SU-DHL-6 (cell line): ENCODE results near the gene PC.

Source experiments
- H2AFZ ChIP-seq: fragments of 200-600 bp; sonication (generic); 2 replicates; pipeline ENCODE4 v1.6.1; 2014; ENCODE audit warnings: low read depth, mild to moderate bottlenecking, moderate library complexity, mixed read lengths, antibody characterized with exemption, low read length; ENCODE audit not compliant: severe bottlenecking
- H3F3A ChIP-seq: fragments of 200-600 bp; shearing (Covaris generic); 2 replicates; pipeline ENCODE4 v1.6.0; 2016; ENCODE audit warnings: antibody characterized with exemption, mild to moderate bottlenecking; ENCODE audit not compliant: insufficient read depth
- H3K27ac ChIP-seq: fragments of 200-600 bp; sonication (generic); 2 replicates; pipeline ENCODE4 v1.5.1; 2016; ENCODE audit warnings: low read depth, mild to moderate bottlenecking, low read length, moderate library complexity, mixed read lengths
- H3K27me3 ChIP-seq: fragments of 200-600 bp; sonication (generic), shearing (Covaris generic); 2 replicates; pipeline ENCODE4 v1.6.0; 2014; ENCODE audit warnings: mild to moderate bottlenecking, low read length
- H3K36me3 ChIP-seq: fragments of 200-600 bp; sonication (generic); 2 replicates; pipeline ENCODE4 v1.6.1; 2014; ENCODE audit warnings: mild to moderate bottlenecking, low read length, mixed read lengths
- H3K4me2 ChIP-seq: fragments of 300-600, 200-600 bp; shearing (Covaris generic), sonication (generic); 2 replicates; pipeline ENCODE4 v1.6.0; 2014; ENCODE audit warnings: low read length, low read depth, mild to moderate bottlenecking; ENCODE audit not compliant: poor library complexity, severe bottlenecking
- H3K4me3 ChIP-seq: fragments of 200-600 bp; sonication (generic); 2 replicates; pipeline ENCODE4 v1.5.1; 2014; ENCODE audit warnings: antibody characterized with exemption, low read length, mild to moderate bottlenecking, mixed read lengths; ENCODE audit not compliant: insufficient read depth, poor library complexity, severe bottlenecking
- H3K79me2 ChIP-seq: fragments of 200-600 bp; sonication (generic); 2 replicates; pipeline ENCODE4 v1.6.1; 2014; ENCODE audit warnings: mild to moderate bottlenecking, low read length, moderate library complexity; ENCODE audit not compliant: insufficient read depth
- H3K9ac ChIP-seq: fragments of 200-600 bp; sonication (generic); 2 replicates; pipeline ENCODE4 v1.7.0; 2014; ENCODE audit warnings: mild to moderate bottlenecking, low read length
- H3K9me2 ChIP-seq: fragments of 200-600 bp; sonication (generic); replicated peaks from 2 replicates; pipeline ENCODE4 v1.6.1; 2014; ENCODE audit warnings: low read length; ENCODE audit not compliant: insufficient read depth
- H3K9me3 ChIP-seq: fragments of 200-600 bp; sonication (generic); 2 replicates; pipeline ENCODE4 v1.6.1; 2014; ENCODE audit warnings: low read length, mixed read lengths; ENCODE audit not compliant: insufficient read depth
- H4K20me1 ChIP-seq: fragments of 200-600 bp; sonication (generic); 2 replicates; pipeline ENCODE4 v1.6.1; 2014; ENCODE audit warnings: low read depth, mild to moderate bottlenecking, antibody characterized with exemption, low read length, moderate library complexity, mixed read lengths
- CTCF ChIP-seq: fragments of 200-600 bp; sonication (generic); IDR thresholded peaks from one replicate; pipeline ENCODE4 v1.5.1; 2017; ENCODE audit warnings: antibody characterized with exemption, mild to moderate bottlenecking, low read length, moderate library complexity; ENCODE audit not compliant: insufficient read depth, poor library complexity, severe bottlenecking
- EZH2phosphoT487 ChIP-seq: fragments of 200-600 bp; sonication (generic), shearing (Covaris generic); conservative IDR thresholded peaks from 2 replicates; pipeline ENCODE4 v1.6.1; 2018; ENCODE audit warnings: mild to moderate bottlenecking, antibody characterized with exemption, low read length, moderate library complexity, mixed read lengths

Gene PC

GRCh38 chr11:66907751-66908630, 50.2 kb downstream of the PC start:
- Histone ChIP-seq H3K79me2 (no peaks in the 10 kb centered on the region), H3K9ac (no peak overlapping the region), H3K27ac (no peak overlapping the region), H3K9me3 (no peaks in the 10 kb centered on the region), H3K27me3 (no peaks in the 10 kb centered on the region), H3K4me2 (no peak overlapping the region), H3K36me3 (no peaks in the 10 kb centered on the region), H3F3A (no peaks in the 10 kb centered on the region), H3K4me3 (no peak overlapping the region), H2AFZ (no peak overlapping the region), H4K20me1 (no peaks in the 10 kb centered on the region), H3K9me2 (no peaks in the 10 kb centered on the region)
- TF ChIP-seq EZH2phosphoT487 = no peak

GRCh38 chr11:66906061-66906733, 52.0 kb downstream of the PC start:
- no peak overlapping the region for H3K4me3 ChIP-seq
- no peaks in the 10 kb centered on the region for H3K27me3 ChIP-seq
- no peaks in the 10 kb centered on the region for H3K36me3 ChIP-seq
- H3K9ac ChIP-seq = no peak overlapping the region
- no peak overlapping the region for H3K4me2 ChIP-seq
- no peaks in the 10 kb centered on the region for H3K79me2 ChIP-seq
- no peaks in the 10 kb centered on the region for H3K9me2 ChIP-seq
- no peak overlapping the region for H2AFZ ChIP-seq
- no peaks in the 10 kb centered on the region for H3F3A ChIP-seq
- TF ChIP-seq EZH2phosphoT487 = no peak
- TF ChIP-seq CTCF = no peak
- no peaks in the 10 kb centered on the region for H4K20me1 ChIP-seq
- H3K9me3 ChIP-seq = no peaks in the 10 kb centered on the region
- no peak overlapping the region for H3K27ac ChIP-seq

GRCh38 chr11:66905631-66906030, 52.6 kb downstream of the PC start:
- Histone ChIP-seq H4K20me1 (no peaks in the 10 kb centered on the region), H3K4me2 (no peak overlapping the region), H2AFZ (no peak overlapping the region), H3K27ac (no peak overlapping the region), H3K9me2 (no peaks in the 10 kb centered on the region), H3F3A (no peaks in the 10 kb centered on the region), H3K79me2 (no peaks in the 10 kb centered on the region), H3K27me3 (no peaks in the 10 kb centered on the region), H3K36me3 (no peaks in the 10 kb centered on the region), H3K9me3 (no peaks in the 10 kb centered on the region), H3K4me3 (no peak overlapping the region), H3K9ac (no peak overlapping the region)
- no peak for TF ChIP-seq EZH2phosphoT487
- no peak for TF ChIP-seq CTCF

- TF ChIP-seq EZH2phosphoT487 (no peak), CTCF (no peak)
- Histone ChIP-seq H3K4me2 (no peak overlapping the region), H3K9me2 (no peaks in the 10 kb centered on the region), H3K4me3 (no peak overlapping the region), H3K36me3 (no peaks in the 10 kb centered on the region), H3K9me3 (no peaks in the 10 kb centered on the region), H2AFZ (no peak overlapping the region), H3F3A (no peaks in the 10 kb centered on the region), H3K27me3 (no peaks in the 10 kb centered on the region), H3K27ac (no peak overlapping the region), H3K79me2 (no peaks in the 10 kb centered on the region), H3K9ac (no peak overlapping the region), H4K20me1 (no peaks in the 10 kb centered on the region)
These were observed 53.1 kb downstream of the PC start for GRCh38 chr11:66904981-66905521.
